GM12865 (cell line): ENCODE data around the gene CLCN5.

Experiments used
- DNase-seq: peaks from one replicate; pipeline ENCODE4 v3.0.0; 2010; ENCODE audit warnings: low read depth
- H3K4me3 ChIP-seq: 2 replicates; pipeline ENCODE4 v1.5.1; 2011; ENCODE audit warnings: mild to moderate bottlenecking, low read depth, low read length, control low read depth
- CTCF ChIP-seq: IDR thresholded peaks from 2 replicates; pipeline ENCODE4 v1.5.1; 2011; ENCODE audit warnings: low read length, control low read depth, low read depth, inconsistent platforms; ENCODE audit not compliant: insufficient read depth; ENCODE audit errors: missing control alignments

The CLCN5 gene

GRCh38 chrX:49959602-49960001 is 37.2 kb downstream of the CLCN5 start:
- no peak for DNase-seq
- no peak overlapping the region for H3K4me3 ChIP-seq
- no peak for TF ChIP-seq CTCF

- no peak for DNase-seq
- H3K4me3 ChIP-seq = no peak overlapping the region
- TF ChIP-seq CTCF = no peak
Measured at GRCh38 chrX:49960061-49960460, 37.7 kb downstream of the CLCN5 start.

- H3K4me3 ChIP-seq = no peak overlapping the region
- no peak for TF ChIP-seq CTCF
- no peak for DNase-seq
Measured at GRCh38 chrX:49970674-49971073, 48.3 kb downstream of the CLCN5 start.

GRCh38 chrX:49972328-49972860 is 50.0 kb downstream of the CLCN5 start:
- no peak overlapping the region for H3K4me3 ChIP-seq
- no peak for DNase-seq
- no peak for TF ChIP-seq CTCF

GRCh38 chrX:49976682-49977197 is 54.3 kb downstream of the CLCN5 start:
- no peak overlapping the region for H3K4me3 ChIP-seq
- no peak for DNase-seq
- no peak for TF ChIP-seq CTCF

- H3K4me3 ChIP-seq = no peak overlapping the region
- no peak for TF ChIP-seq CTCF
- peak; percentile 0 for DNase-seq
Measured at GRCh38 chrX:49977319-49978090, 55.1 kb downstream of the CLCN5 start.
